ENCODE results near the gene ABCC1.
"Not testable (repeated sequence)": the region's sequence is repeated elsewhere in the genome, so short reads cannot be mapped to it uniquely, and the experiment has no call there.

Gene ABCC1

GRCh38 chr16:16147316-16147999 lies 198.0 kb downstream of the ABCC1 start:
- no peaks in the 10 kb centered on the region for H3K9me3 ChIP-seq
- H3K27me3 ChIP-seq: no peaks in the 10 kb centered on the region
- no peak for TF ChIP-seq CTCF (IDR thresholded peaks at IDR 0.05; ENCODE audit: low read depth, low read length)
- H3K4me1 ChIP-seq: peaks cover 10% of the 10 kb centered on the region
- DNase-seq: no peak
- H3K36me3 ChIP-seq: peaks cover 26% of the 10 kb centered on the region
- H3K4me3 ChIP-seq (ENCODE audit: low read depth, low read length): no peak overlapping the region

GRCh38 chr16:16148000-16148599 lies 198.7 kb downstream of the ABCC1 start:
- H3K4me1 ChIP-seq; DNase-seq; H3K4me3 ChIP-seq (ENCODE audit: low read depth, low read length); H3K27me3 ChIP-seq; H3K9me3 ChIP-seq: not testable (repeated sequence)
- H3K36me3 ChIP-seq: peaks cover 24% of the 10 kb centered on the region

- peaks cover 10% of the 10 kb centered on the region for H3K4me1 ChIP-seq
- peaks cover 21% of the 10 kb centered on the region for H3K36me3 ChIP-seq
- H3K27me3 ChIP-seq: no peaks in the 10 kb centered on the region
- no peak for DNase-seq
- no peak for TF ChIP-seq CTCF (IDR thresholded peaks at IDR 0.05; ENCODE audit: low read depth, low read length)
- no peak overlapping the region for H3K4me3 ChIP-seq (ENCODE audit: low read depth, low read length)
- no peaks in the 10 kb centered on the region for H3K9me3 ChIP-seq
These were observed 199.3 kb downstream of the ABCC1 start for GRCh38 chr16:16148755-16149154.

- Histone ChIP-seq H3K9me3 (no peaks in the 10 kb centered on the region), H3K27me3 (no peaks in the 10 kb centered on the region), H3K4me1 (peaks cover 10% of the 10 kb centered on the region), H3K36me3 (peaks cover 15% of the 10 kb centered on the region), H3K4me3 (ENCODE audit: low read depth, low read length) (no peak overlapping the region)
- TF ChIP-seq CTCF (IDR thresholded peaks at IDR 0.05; ENCODE audit: low read depth, low read length): no peak
- no peak for DNase-seq
These were observed 200.3 kb downstream of the ABCC1 start for GRCh38 chr16:16149710-16150116.

- Histone ChIP-seq H3K27me3 (no peaks in the 10 kb centered on the region), H3K36me3 (peaks cover 11% of the 10 kb centered on the region), H3K9me3 (no peaks in the 10 kb centered on the region), H3K4me3 (ENCODE audit: low read depth, low read length) (no peak overlapping the region), H3K4me1 (peaks cover 10% of the 10 kb centered on the region)
- peak; percentile 82 for DNase-seq
- TF ChIP-seq CTCF (IDR thresholded peaks at IDR 0.05; ENCODE audit: low read depth, low read length): no peak
These were observed 200.9 kb downstream of the ABCC1 start for GRCh38 chr16:16150117-16150877.

- Histone ChIP-seq H3K36me3 (peaks cover 5% of the 10 kb centered on the region), H3K4me1 (peaks cover 10% of the 10 kb centered on the region), H3K27me3 (no peaks in the 10 kb centered on the region), H3K4me3 (ENCODE audit: low read depth, low read length) (no peak overlapping the region), H3K9me3 (no peaks in the 10 kb centered on the region)
- no peak for DNase-seq
- TF ChIP-seq CTCF (IDR thresholded peaks at IDR 0.05; ENCODE audit: low read depth, low read length): no peak
These were observed 201.4 kb downstream of the ABCC1 start for GRCh38 chr16:16150878-16151152.
